GM12891 (cell line): ENCODE data around the gene TLR10.

Experiments
- DNase-seq: peaks from one replicate; pipeline ENCODE4 v3.0.0; 2011; ENCODE audit warnings: low spot score; ENCODE audit not compliant: insufficient read length
- FAIRE-seq: peaks from 2 replicates; lab custom pipeline; 2011; peaks lifted over from hg19 to GRCh38; lab: Jason Lieb, UNC
- PAX5 ChIP-seq: IDR thresholded peaks from 2 replicates; pipeline ENCODE4 v1.6.1; 2011; ENCODE audit warnings: low read length, moderate library complexity, mild to moderate bottlenecking; ENCODE audit not compliant: insufficient read depth, severe bottlenecking
- POLR2A ChIP-seq: IDR thresholded peaks from 2 replicates; pipeline ENCODE4 v1.6.1; 2011; ENCODE audit warnings: low read depth, low read length, control low read depth
- POLR2AphosphoS5 ChIP-seq: IDR thresholded peaks from 2 replicates; pipeline ENCODE4 v1.6.1; 2011; ENCODE audit warnings: low read depth, low read length, control low read depth
- POU2F2 ChIP-seq: IDR thresholded peaks from 2 replicates; pipeline ENCODE4 v1.6.1; 2011; ENCODE audit warnings: low read depth, mild to moderate bottlenecking, control low read depth, low read length, moderate library complexity
- SPI1 ChIP-seq: IDR thresholded peaks from 2 replicates; pipeline ENCODE4 v1.6.1; 2011; ENCODE audit warnings: low read depth, low read length, control low read depth
- TAF1 ChIP-seq: IDR thresholded peaks from 2 replicates; pipeline ENCODE4 v1.6.1; 2011; ENCODE audit warnings: low read depth, low read length, control low read depth

The TLR10 gene

GRCh38 chr4:38752372-38752940, 30.3 kb downstream of the TLR10 start:
- FAIRE-seq (peak; percentile 85), DNase-seq (no peak)
- peak; percentile 64; the same call in 1 of the 2 replicates for TF ChIP-seq POU2F2
- TF ChIP-seq POLR2A = no peak
- TF ChIP-seq PAX5 = no peak
- TF ChIP-seq POLR2AphosphoS5 = no peak
- TF ChIP-seq TAF1 = no peak
- TF ChIP-seq SPI1 = peak; percentile 29; the same call in 1 of the 2 replicates

- no peak for DNase-seq
- TF ChIP-seq POLR2AphosphoS5 (no peak), TAF1 (no peak), POLR2A (no peak), SPI1 (no peak), PAX5 (no peak), POU2F2 (no peak)
- no peak for FAIRE-seq
Measured at GRCh38 chr4:38751341-38752010, 31.3 kb downstream of the TLR10 start.

- FAIRE-seq (no peak), DNase-seq (no peak)
- no peak for TF ChIP-seq SPI1
- TF ChIP-seq PAX5 = no peak
- no peak for TF ChIP-seq TAF1
- no peak for TF ChIP-seq POLR2A
Measured at GRCh38 chr4:38749336-38749735, 33.5 kb downstream of the TLR10 start.

GRCh38 chr4:38747629-38748028, 35.2 kb downstream of the TLR10 start:
- no peak for TF ChIP-seq SPI1
- DNase-seq (no peak), FAIRE-seq (no peak)

- TF ChIP-seq PAX5 = no peak
- no peak for TF ChIP-seq TAF1
- no peak for TF ChIP-seq POU2F2
- TF ChIP-seq POLR2A = no peak
- TF ChIP-seq SPI1 = no peak
- TF ChIP-seq POLR2AphosphoS5 = no peak
- DNase-seq (no peak), FAIRE-seq (no peak)
Measured at GRCh38 chr4:38745881-38746280, 36.9 kb downstream of the TLR10 start.

GRCh38 chr4:38743866-38744265, 38.9 kb downstream of the TLR10 start:
- DNase-seq = no peak
- no peak for FAIRE-seq
- TF ChIP-seq PAX5 (no peak), SPI1 (peak; percentile 66)

GRCh38 chr4:38740303-38740702, 42.5 kb downstream of the TLR10 start:
- TF ChIP-seq SPI1 (no peak), POU2F2 (no peak), TAF1 (no peak), PAX5 (no peak), POLR2AphosphoS5 (no peak), POLR2A (no peak)
- no peak for DNase-seq
- peak; percentile 31 for FAIRE-seq

- FAIRE-seq (no peak), DNase-seq (no peak)
- TF ChIP-seq TAF1 = no peak
- TF ChIP-seq POLR2AphosphoS5 = no peak
- no peak for TF ChIP-seq SPI1
Measured at GRCh38 chr4:38738940-38739803, 43.6 kb downstream of the TLR10 start.

- no peak for DNase-seq
- no peak for FAIRE-seq
- no peak for TF ChIP-seq POU2F2
- no peak for TF ChIP-seq SPI1
- no peak for TF ChIP-seq POLR2A
- TF ChIP-seq POLR2AphosphoS5 = no peak
- TF ChIP-seq TAF1 = no peak
- no peak for TF ChIP-seq PAX5
Measured at GRCh38 chr4:38735870-38736269, 46.9 kb downstream of the TLR10 start.

- TF ChIP-seq SPI1 = no peak
- TF ChIP-seq POLR2AphosphoS5 = no peak
- TF ChIP-seq TAF1 = no peak
- no peak for TF ChIP-seq POU2F2
- TF ChIP-seq PAX5 = no peak
- TF ChIP-seq POLR2A = no peak
- DNase-seq = no peak
- FAIRE-seq = no peak
Measured at GRCh38 chr4:38734911-38735310, 47.9 kb downstream of the TLR10 start.
